COLO668 (cell line): ENCODE data around the gene PTPRCAP.

ENCODE experiments used
- DNase-seq: peaks from one replicate; lab custom pipeline; 2025; ENCODE audit not compliant: unreplicated experiment; lab: John Stamatoyannopoulos, UW

PTPRCAP gene

DNA sequence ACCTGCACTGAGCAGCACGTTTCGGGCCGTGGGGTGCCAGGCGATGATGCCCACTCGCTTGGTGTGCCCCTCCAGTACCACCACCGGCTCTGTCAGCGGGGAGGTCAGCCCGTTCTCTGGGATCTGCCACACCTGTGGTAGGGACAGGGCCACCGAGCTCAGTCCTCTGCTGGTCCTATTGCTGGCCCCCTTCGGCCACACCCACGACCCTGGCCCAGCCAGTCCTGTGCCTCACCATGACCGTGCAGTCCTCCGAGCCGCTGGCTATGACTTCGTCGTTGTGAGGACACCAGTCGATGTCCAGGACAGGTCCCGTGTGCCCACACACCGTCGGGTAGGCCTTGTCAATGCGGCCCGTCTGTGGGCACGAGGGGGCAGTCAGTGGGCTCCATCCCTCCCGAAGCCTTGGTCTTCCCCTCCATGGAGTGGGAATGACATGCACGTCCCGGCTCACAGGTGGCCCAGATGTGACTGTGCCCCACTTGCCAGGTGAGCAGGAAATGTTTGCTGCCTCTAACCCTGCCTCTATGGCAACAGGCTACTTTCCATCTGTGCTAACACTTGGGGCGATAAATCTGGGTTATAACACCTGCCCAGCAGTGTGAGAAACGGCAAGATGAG is 4.4 kb upstream of the PTPRCAP start:
- peak; percentile 51 for DNase-seq

DNA sequence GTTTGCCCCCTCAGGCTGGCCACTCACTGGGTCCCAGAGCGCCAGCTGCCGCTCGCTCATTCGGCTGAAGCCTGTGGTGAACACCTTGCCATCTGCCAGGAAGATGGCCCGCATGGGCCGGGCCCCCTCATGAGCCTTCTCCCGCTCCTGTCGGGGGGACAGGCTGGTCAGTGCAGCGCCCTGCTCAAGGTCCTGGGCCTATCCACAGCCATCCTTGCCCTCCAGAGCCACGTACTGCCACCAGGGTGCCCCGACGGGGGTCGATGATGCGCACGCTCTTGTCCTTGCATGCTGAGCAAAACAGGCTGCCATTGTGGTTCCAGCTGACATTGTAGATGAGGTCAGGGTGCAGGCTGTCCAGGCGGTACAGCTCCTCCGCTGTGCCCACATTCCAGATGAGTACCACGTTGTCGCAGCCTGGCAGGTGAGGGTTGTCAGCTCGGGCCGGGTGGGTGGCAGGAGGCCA is 3.6 kb upstream of the PTPRCAP start:
- no peak for DNase-seq

DNA sequence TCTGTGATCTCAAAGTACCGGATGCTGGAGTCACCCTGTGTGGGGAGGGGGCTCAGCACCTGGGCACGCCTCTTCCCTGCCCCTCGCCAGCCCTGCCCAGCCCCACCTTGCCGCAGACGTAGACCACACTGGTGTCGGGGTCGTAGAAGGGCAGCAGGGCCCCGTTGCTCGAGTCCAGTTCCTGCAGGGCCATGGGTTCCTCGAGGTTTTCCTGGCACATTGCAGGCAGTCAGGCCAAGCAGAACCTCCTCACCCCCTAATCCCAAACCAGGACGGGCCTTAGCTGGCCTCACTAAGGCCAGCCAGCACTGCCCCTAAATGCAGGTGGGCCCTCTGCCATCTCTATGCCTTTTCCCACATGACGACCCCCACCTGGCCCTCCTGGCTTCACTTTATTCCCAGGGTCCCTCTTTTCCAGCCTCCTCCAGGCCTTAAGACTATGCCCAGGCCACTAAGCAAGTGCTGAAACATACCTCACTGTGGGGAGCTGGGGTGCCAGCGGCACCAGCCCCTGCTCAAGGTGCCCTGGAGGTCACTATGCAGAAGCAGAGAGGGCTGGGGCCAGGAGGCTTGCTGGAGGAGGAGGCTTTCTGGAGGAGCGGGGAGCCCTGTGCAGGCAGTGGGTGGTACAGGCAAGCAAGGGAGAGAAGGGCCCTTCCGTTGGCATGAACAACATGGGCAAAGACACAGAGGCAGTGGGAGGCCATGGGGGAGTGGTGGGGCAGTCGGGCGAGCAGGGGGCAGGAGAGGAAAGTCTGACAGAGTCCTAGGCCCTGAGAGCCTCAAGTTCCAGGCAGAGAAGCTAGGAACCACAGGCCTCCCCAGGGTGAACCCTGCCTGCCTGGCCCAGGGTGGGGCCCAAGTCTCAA is 3.0 kb upstream of the PTPRCAP start:
- no peak for DNase-seq

DNA sequence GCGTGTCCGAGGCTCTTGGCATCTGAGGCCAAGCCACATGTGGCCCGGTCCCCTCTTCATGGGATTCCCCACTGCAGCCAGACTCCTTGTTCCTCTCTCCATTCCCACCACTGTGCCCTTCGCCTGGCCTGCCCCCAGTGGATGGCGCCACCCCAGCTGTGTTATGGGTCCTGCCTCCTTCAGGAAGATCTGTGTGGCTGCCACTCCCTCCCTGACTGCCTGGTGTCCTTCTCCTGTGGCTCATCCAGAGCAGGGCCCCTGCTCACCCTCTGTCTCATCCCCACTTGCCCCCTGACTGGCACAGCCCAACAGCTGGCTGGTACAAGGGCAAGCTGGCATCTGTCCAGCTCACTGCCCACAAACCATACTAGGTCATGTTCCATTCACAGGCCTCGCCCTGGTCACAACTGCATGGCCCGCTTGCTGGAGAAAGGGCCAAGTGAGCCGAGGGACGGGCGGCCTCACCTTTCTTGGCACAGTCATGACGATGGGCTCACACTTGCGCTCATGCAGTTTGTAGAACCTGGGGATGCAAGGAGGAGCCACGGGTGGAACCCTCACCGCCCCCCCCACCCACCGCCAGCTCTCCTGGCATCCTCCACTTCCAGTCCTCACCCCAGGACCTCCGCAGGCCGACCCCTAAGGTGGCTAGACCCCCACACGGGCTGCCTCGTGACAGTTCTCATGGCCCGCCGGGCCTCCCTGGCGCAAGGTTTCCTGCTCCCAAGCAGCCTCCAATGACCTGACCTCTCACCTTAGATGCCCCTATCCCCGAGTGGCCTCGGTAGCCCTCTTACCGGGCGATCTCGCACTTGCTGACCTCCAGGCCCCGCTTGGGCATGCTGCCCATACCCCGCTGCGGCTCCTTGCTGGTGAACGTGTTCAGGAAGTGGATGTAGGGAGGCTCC is 2.1 kb upstream of the PTPRCAP start:
- DNase-seq = peak; percentile 44

DNA sequence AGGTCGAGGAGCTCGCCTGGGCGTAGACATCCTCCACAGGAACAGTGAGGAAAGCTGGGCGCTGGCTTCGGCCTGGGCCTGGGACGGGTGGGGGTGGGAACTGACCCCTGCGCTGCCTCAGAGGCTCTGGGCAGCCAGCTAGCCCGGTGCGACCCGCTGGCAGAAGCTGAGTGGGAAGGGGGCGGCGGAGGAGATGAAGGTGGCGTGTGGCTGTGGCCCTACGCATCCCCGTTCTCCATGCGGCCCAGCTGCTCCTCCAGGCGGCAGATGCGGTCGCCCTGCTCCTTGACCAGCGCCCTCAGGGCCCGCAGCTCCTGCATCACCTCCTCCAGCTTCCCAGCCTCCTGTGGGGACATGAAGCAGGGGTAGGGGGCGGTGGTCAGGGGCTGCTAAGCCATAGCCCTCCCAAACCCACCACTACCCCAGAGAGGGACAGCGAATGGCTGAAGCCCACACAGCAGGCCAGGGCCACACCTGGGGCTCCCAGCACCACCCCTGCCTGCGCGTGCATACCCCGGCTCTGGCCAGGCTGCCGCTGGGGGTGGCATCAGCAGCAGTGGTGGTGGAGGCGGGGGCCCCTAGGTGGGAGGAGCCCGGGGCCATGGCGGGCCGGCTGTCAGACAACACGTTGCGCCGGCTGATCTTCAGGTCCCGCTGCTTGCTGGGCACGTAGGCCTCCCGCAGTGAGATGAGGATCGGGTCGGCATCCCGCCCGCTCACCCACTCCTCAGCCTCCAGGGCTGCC is 848 bp upstream of the PTPRCAP start:
- no peak for DNase-seq

DNA sequence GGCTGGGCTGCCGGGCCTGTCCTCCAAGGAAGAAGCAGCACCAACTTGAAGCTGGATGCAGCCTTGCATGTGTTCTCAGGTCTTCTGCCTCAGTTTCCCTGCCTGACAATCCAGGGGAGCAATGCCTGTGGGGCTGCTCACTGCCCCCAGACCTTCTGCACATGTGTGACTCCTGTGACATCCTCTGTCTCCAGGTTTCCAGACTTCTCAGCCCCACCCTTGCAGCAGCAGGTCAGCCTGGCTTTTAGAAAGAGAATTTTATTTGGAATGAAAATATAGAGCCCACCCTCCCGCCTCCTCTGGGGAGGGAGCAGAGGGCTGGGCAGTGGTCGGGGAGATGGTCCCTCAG is 301 bp upstream of the PTPRCAP start:
- DNase-seq = no peak

DNA sequence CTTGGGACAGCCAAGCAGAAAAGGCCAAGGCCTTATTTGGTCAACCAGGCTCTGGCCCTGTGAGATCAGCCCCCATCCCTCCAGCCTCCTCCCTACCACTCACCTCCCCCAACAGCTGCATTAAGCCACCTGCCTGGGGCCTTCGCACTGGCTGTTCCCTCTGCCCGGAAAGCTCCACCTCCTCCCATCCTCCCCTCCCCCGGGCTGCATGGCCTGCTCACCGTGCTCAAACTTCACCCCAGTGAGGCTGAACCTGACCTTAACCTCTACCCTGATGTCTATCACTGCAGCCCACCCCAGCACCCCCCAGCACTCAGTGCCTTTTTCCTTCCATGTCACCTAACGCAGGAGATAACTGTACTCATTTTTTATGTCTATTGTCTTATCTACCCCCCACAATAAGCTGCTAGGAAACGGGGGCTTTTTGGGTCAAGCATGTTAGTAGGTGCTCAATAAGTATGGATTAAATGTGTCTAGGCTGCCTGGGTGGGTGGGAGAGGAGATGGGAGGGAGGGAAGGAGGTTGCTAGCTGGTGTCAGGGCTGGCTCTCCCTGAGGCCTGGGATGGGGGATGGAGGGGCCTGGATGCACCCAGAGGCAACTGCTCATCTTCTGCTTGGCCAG is 912 bp downstream of the PTPRCAP start:
- peak; percentile 37 for DNase-seq

DNA sequence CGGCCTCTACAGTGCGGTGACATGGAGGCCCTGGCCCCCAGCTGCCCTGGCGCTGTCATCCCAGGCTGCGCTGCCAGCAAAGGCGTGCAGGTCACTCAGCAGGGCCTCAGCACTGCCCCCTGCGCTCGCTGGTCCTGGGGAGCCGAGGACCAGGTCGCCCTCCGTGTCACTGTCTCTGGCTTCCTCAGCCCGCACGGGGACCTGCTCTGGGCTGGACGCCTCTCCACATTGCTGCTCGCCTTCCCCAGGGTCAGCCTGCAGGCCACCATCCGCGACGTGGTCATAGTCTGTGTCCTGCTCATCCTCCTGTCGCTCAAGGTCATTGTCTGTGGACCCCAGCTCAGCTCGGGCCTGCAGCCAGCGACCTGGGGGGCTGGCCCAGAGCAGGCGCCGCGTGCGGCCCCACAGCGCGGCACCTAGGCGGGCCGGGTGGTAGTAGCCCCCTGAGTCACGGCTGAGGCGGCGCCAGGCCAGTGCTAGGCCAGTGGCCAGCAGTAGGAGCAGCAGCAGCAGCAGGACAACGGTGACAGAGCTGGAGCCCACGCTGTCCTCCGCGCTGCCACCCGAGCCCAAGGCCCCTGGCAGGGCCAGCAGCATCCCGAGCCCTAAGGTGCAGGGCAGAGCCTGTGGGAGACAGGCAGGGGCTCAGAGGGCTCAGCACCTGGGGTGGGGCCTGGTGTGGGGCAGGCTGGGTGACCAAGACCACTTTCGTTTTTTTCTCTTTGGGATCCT is 1.6 kb downstream of the PTPRCAP start:
- DNase-seq = no peak

DNA sequence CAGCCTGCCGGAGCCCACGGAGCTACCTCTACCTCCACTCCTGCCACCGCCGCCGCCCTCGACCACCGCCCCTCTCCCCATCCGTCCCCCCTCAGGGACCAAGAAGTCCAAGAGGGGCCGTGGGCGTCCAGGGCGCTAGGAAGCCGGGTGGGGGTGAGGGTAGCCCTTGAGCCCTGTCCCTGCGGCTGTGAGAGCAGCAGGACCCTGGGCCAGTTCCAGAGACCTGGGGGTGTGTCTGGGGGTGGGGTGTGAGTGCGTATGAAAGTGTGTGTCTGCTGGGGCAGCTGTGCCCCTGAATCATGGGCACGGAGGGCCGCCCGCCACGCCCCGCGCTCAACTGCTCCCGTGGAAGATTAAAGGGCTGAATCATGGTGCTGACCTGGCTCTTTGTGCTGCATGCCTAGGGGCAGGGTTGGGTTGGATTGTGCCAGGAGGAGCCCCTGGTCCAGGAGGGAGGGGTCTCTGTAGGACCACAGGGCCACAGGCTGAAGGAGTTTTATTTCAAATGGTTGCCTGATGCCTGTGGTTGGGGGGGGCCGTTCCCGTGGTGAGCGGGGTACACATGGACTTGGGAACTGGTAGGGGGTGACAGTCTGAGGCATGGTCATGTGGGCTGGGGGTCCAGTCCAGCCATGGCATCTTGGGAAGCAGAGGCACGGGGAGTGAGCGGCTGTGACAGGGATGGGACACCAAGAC is 2.3 kb downstream of the PTPRCAP start:
- DNase-seq = no peak

DNA sequence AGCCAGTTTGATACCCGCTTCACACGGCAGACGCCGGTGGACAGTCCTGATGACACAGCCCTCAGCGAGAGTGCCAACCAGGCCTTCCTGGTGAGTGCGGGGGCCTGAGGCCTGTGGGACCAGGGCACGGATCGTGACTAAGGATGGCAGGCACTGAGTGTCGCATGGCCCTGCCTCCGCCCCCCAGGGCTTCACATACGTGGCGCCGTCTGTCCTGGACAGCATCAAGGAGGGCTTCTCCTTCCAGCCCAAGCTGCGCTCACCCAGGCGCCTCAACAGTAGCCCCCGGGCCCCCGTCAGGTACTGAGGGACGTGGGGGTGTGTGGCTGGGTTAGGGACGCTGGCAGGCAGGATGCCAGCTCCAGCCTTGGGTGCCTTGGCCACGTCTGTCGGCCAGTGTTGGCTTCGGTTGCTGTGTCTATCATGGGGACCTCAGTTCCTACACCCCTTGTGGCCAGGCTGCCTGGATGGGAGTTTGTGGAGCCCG is 3.0 kb downstream of the PTPRCAP start:
- no peak for DNase-seq

DNA sequence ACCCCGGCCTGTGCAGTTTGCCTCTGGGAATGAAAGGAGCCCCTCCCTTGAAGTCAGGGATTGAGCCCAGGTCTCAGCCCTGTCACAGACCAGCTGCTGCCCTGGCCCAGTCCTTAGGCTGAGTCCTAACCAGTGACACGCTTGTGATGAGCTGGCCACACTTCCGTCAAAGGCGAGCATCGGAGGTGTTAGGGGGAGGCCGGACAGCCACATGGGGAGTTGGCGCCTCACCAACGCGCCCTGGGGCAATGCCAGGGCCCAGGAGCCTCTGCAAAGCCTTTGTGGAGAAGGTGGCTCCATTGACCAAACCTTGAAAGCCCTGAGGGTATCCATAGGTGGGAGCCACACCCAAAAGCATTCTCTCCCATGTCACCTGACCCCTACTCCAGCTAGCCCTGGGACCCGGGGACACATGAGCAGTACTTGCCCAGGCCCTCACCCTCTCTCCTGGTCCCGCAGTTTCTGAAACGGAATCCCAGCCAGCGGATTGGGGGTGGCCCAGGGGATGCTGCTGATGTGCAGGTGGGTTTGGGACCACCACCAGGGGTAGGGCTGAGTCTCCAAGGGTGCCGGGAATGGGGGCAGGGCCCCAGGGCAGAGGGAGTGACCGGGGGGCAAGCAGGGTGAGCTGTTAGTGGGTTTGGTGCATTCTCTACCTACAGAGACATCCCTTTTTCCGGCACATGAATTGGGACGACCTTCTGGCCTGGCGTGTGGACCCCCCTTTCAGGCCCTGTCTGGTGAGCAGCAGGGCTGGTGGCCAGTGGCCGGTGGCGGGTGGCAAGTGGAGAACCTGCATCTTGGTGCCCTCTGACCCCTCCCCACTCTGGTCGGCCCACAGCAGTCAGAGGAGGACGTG is 3.7 kb downstream of the PTPRCAP start:
- peak; percentile 37 for DNase-seq

DNA sequence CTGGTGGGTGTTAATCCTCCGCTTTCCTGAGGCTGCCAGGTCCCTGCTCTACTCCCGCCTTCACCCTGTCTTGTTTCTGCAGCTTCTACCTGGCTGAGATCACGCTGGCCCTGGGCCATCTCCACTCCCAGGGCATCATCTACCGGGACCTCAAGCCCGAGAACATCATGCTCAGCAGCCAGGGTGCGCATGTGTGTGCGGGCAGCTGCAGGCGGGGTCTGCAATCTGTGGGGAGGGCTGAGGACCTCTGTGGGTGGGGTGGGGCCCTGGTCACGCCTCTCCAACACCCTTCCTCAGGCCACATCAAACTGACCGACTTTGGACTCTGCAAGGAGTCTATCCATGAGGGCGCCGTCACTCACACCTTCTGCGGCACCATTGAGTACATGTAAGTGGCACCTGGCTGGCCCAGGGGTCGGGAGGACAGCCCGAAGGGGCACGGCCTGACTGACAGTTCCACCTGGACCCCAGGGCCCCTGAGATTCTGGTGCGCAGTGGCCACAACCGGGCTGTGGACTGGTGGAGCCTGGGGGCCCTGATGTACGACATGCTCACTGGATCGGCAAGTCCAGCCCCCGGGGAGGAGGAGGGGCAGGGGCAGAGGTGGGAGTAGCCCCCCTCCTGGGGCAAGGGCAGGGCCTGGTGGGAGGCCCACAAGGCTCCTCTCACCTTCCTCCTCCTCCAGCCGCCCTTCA is 4.7 kb downstream of the PTPRCAP start:
- no peak for DNase-seq

DNA sequence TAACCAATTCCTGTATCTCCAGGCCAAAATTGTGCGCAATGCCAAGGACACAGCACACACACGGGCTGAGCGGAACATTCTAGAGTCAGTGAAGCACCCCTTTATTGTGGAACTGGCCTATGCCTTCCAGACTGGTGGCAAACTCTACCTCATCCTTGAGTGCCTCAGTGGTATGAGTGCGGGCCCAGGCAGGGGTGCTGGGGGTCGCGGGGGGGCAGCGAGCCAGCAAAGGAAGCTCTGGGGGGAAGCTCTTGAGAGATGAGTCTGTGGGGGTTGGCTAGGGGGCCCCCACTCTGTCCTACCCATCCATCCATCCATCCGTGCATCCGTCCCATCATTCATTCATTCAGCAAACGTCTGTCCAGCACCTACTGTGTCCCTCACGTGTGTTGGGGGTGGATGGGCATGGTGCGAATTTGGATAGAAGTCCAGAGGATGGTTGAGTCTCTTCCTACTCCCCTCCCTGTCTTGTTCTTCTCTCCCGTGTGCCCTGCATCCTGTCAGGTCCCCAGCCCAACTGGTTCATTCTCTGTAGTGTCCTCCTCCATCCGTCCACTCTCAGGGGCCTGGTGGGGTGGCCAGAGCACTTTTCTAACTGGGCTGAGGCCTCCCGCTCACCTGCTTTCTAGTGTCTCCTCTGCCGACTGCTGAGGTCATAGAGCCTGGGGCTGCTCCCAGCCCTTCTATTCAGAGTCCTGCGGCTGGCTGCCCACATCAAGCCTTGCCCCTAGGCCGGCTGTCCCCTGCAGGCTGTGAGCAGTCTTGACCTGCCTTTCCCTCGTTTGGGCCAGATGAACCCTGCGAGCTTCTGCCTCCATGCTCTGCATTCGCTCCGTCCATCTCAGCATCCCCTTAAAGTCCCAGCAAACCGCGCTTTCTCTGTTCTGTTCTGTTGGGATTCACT is 5.9 kb downstream of the PTPRCAP start:
- no peak for DNase-seq

DNA sequence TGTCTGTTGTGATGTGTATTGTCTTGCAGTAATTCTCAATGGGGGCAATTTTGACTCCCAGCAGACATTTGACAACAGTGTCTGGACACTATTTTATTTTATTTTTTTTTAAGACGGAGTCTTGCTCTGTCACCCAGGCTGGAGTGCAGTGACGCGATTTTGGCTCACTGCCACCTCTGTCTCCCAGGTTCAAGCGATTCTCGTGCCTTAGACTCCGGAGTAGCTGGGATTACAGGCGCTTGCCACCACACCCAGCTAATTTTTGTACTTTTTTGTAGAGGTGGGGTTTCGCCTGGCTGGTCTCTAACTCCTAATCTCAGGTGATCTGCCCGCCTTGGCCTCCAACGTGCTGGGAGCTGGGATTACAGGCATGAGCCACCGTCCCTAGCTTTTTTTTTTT is 7.8 kb downstream of the PTPRCAP start:
- no peak for DNase-seq

DNA sequence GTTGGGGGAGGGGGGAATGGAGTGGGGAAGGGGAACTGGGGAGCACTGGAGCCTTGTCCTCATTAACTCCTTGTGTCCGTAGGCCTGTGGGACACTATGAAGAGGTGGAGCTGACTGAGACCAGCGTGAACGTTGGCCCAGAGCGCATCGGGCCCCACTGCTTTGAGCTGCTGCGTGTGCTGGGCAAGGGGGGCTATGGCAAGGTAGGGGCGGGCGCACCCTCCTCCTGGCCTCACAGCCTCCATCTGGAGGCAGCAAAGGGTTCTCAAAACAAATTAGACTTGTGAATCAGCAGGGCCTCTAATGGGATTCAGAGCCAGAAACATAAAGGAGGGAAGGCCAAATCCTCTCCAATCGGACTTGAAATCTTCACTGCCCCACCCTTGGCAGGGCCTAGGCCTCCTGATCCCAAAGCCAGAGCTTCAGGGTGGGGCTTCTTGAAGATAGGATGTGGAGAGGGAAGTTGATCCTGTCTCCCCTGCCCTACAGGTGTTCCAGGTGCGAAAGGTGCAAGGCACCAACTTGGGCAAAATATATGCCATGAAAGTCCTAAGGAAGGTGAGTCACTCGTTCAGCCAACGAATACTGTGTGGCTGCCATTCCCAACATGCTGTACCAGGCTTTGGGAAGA is 8.3 kb downstream of the PTPRCAP start:
- DNase-seq = no peak
